RWPE1 (cell line): Measurements from ENCODE around the gene SLC34A3.

Source experiments
- CTCF ChIA-PET: fragments of 350-600 bp; sonication (Branson Sonifier 250); formaldehyde crosslinking; extraction: SDS; loops from one replicate; lab custom pipeline; 2021; lab: Yijun Ruan, JAX
- POLR2A ChIA-PET: fragments of 400-600 bp; formaldehyde crosslinking; extraction: SDS; loops from one replicate; lab custom pipeline; 2020; ENCODE audit warnings: antibody characterized with exemption; ENCODE audit not compliant: low non-redundant PET; lab: Yijun Ruan, JAX
- DNase-seq: peaks from one replicate; pipeline ENCODE4 v3.0.0; 2012; ENCODE audit warnings: low spot score
- H3K27ac ChIP-seq: fragments of 450-650 bp; 2 replicates; pipeline ENCODE4 v1.5.1; 2017
- TF ChIP-seq, protein P1 (sequence below): fragments of 450-650 bp; conservative IDR thresholded peaks from 2 replicates; pipeline ENCODE4 v1.5.1; 2017; ENCODE audit warnings: low read depth, mild to moderate bottlenecking

Gene SLC34A3

DNA sequence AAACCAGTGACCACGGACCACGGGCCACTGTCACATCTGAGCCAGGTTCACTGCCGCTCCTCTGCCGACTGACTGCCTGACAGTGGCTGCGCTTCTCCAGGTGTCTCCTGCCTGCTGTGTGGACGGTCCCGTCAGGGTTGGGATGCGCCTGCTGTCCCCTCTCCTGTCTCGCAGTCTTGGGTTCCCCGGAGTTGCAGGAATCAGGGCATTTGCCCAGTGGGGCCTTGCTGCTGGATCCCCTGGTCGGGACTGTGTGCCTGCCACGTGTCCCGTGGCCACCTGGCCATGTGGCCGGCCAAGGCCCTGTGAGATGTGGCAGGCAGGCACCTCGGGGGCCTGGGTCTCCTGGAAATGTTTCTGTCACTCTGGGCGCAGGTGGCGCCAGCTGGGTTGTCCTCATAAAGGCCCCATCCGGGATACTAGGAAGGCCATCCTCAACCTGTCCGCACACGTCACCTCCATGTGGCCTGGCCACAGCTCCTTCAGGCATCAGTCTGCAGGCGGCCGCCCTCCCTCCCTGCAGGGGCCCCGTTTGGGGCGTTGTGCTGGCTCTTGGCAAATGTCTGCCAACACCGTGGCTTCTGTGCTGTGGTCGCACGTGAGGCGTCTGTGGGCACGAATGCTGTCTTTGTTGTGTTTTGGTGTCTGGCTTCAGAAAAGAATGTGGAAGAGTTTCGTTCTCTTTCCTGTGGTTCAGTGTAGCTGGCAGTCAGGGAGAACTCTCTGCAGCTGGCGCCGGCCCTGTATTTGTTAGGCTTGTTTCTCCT, 40.4 kb downstream of the SLC34A3 start:
- TF ChIP-seq, protein P1, sequence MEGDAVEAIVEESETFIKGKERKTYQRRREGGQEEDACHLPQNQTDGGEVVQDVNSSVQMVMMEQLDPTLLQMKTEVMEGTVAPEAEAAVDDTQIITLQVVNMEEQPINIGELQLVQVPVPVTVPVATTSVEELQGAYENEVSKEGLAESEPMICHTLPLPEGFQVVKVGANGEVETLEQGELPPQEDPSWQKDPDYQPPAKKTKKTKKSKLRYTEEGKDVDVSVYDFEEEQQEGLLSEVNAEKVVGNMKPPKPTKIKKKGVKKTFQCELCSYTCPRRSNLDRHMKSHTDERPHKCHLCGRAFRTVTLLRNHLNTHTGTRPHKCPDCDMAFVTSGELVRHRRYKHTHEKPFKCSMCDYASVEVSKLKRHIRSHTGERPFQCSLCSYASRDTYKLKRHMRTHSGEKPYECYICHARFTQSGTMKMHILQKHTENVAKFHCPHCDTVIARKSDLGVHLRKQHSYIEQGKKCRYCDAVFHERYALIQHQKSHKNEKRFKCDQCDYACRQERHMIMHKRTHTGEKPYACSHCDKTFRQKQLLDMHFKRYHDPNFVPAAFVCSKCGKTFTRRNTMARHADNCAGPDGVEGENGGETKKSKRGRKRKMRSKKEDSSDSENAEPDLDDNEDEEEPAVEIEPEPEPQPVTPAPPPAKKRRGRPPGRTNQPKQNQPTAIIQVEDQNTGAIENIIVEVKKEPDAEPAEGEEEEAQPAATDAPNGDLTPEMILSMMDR: no peak
- peak overlapping the region; percentile 94 for H3K27ac ChIP-seq
- no peak for DNase-seq
- POLR2A ChIA-PET: no interaction called here
- CTCF ChIA-PET: interaction anchor here (0.5 to 0.7 kb wide), 3 partner anchors 9 to 416 kb away, joined by 3 to 5 read pairs (median 4); no protein-coding TSS in a partner anchor

DNA sequence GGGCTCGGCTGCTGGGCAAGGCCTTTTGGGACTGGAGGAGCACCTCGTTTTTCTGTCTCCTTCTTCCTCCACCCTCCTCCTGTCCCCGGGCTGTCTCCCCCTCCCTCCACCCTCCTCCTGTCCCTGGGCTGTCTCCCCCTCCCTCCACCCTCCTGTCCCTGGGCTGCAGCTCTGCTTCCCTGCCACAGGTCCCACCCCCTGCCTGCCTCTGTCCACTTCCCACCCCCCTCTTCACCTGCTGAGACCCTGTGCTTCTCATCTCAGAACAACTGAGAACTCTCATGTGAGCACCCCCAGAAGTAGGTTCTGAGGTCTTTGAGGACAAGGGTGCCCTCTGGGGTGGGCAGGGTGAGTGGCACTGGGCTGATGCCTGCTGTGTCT, 41.0 kb downstream of the SLC34A3 start:
- peak overlapping the region; percentile 94 for H3K27ac ChIP-seq
- CTCF ChIA-PET: interaction anchor here (0.7 kb wide), 1 partner anchor 8 kb away, joined by 4 read pairs; no protein-coding TSS in a partner anchor
- POLR2A ChIA-PET: no interaction called here
- TF ChIP-seq, protein P1: no peak
- no peak for DNase-seq

DNA sequence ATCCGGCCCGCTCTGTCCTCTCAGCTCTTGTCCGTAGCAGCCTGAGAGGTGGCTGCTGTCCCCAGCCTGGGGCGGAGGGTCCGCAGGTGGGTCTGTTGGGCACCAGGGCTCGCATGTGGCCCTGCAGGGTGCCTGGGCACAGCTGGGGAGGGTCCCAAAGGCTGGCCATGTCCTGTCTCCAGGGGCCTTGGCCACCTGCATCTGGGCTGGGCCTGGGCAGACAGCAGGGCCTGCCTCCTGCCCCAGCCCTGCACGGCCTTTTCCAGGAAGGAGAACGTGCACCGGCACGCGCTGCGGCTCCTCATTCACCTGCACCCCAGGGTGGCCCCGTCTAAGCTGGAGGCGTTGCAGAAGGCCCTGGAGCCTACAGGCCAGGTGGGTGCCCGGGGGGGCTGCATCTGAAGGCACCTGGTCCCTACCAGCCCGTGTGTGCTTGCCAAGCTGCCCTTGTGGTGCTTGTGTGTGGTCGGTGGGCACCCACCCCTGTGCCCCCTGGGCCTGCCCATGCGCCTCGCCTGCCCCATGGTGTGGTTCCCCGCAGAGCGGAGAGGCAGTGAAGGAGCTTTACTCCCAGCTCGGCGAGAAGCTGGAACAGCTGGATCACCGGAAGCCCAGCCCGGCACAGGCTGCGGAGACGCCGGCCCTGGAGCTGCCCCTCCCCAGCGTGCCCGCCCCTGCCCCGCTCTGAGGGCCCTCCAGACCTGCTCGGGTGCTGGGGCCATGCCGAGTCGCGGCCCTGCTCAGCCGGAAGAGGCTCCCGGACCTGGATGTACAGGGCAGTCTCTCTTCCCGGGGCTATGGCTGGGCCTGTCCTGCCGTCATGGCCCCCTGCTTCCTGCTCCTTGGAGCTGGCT, 41.8 kb downstream of the SLC34A3 start:
- CTCF ChIA-PET: interaction anchor here (0.7 to 1.5 kb wide), 4 partner anchors 8 to 36 kb away, joined by 3 to 6 read pairs (median 4); no protein-coding TSS in a partner anchor
- DNase-seq: no peak
- TF ChIP-seq, protein P1: no peak
- POLR2A ChIA-PET: no interaction called here
- H3K27ac ChIP-seq: peak overlapping the region; percentile 94

DNA sequence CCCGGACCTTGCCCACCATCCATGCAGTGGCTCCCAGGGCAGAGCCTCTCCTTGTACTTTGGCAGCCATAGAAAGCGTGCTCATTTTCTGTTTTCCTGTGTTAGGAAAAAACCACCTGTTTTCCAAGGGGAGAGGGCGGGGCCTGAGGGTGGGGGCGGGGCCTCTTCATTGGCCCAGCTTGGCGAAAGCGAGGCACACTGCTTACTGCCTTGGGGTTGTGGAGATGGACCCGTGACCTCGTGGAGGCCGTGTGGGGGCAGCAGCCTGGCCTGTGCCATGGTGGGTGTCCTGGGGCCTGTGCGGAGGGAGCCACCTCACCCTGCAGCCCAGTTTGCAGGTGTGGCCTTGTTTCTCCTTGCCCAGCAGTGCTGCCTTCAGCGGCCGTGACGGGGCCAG, 42.4 kb downstream of the SLC34A3 start:
- TF ChIP-seq, protein P1: no peak
- POLR2A ChIA-PET: no interaction called here
- CTCF ChIA-PET: interaction anchor here (1.0 to 1.5 kb wide), 3 partner anchors 11 to 37 kb away, joined by 3 to 6 read pairs (median 4); no protein-coding TSS in a partner anchor
- H3K27ac ChIP-seq: peak overlapping the region; percentile 94
- DNase-seq: no peak

DNA sequence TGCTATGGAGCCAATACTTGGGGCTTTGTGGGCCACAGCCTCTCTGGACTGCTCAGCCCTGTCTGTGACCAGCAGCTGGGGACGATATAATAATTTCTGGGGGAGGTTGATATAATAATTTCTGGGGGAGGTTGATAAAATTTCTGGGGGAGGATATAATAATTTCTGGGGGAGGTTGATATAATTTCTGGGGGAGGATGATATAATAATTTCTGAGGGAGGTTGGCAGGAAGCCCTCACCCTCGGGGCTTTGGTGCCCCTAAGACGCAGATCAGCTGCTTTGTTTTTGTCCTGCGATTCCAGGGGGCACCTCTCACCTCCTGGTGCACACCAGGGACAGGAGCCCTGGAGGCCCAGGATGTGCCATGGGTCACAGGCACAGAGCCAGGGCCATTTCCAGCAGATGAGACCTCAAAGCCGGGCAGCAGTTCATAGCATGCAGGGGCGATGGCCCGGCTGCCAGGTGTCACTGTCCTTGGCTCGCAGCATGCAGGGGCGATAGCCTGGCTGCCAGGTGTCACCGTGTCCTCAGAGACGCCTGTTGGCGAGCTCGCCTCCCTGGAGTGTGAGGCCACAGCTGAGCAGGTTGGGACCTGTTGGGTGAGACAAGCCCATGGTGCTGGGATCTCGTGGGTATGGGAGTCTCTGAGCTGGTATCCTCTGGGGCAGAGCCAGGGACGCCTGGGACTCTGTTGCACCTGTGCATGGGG, 43.1 kb downstream of the SLC34A3 start:
- ChIA-PET POLR2A (interaction anchor here (0.5 to 0.9 kb wide), 7 partner anchors 13 to 165 kb away, joined by 3 to 7 read pairs (median 3); partner anchors contain the start of genes TPRN and TUBB4B), CTCF (interaction anchor here (0.7 to 1.5 kb wide), 3 partner anchors 13 to 37 kb away, joined by 3 to 6 read pairs (median 4); no protein-coding TSS in a partner anchor)
- H3K27ac ChIP-seq: peak overlapping the region; percentile 94
- TF ChIP-seq, protein P1: no peak
- DNase-seq: peak; percentile 69
